HepG2 (cell line): ENCODE measurements around the gene ZNF547. TPM values are rescaled to one million over a fixed set of nuclear protein-coding genes. Genes with fewer than 3 reads are reported as not detected.

ENCODE experiments used
- AGO2 ChIP-seq: fragments of 200-400 bp; formaldehyde crosslinking; optimal IDR thresholded peaks from 2 replicates; pipeline ENCODE3; 2017; ENCODE audit warnings: mild to moderate bottlenecking, low read depth, low read length, moderate library complexity
- ATF6 ChIP-seq: sonication (generic); formaldehyde crosslinking; conservative IDR thresholded peaks from 2 replicates; pipeline ENCODE4 v1.4.0; 2020; ENCODE audit warnings: missing genetic modification reagents
- BRD4 ChIP-seq: sonication (generic); formaldehyde crosslinking; IDR thresholded peaks from 2 replicates; pipeline ENCODE4 v1.4.0; 2020; ENCODE audit warnings: missing genetic modification reagents
- CENPX ChIP-seq: sonication (generic); formaldehyde crosslinking; IDR thresholded peaks from 2 replicates; pipeline ENCODE4 v1.9.0; 2021; ENCODE audit warnings: mild to moderate bottlenecking, missing genetic modification reagents, moderate library complexity
- GTF2F1 ChIP-seq: fragments of 150-350 bp; IDR thresholded peaks from 2 replicates; pipeline ENCODE4 v1.6.1; 2014; ENCODE audit warnings: low read length
- HMGXB4 ChIP-seq, 2 experiments: sonication (generic) in 1 of 2; formaldehyde crosslinking in 1 of 2; IDR thresholded peaks; 2 replicates each; pipeline versions ENCODE4 v1.4.0 to v1.6.1; 2018 to 2020; ENCODE audit warnings: missing genetic modification reagents in 2 of 2, borderline replicate concordance in 1 of 2, low read depth in 1 of 2, mild to moderate bottlenecking in 1 of 2, missing biosample characterization in 1 of 2
- KDM5A ChIP-seq: fragments of 200-600 bp; sonication (generic); IDR thresholded peaks from 2 replicates; pipeline ENCODE4 v1.7.0; 2018; ENCODE audit warnings: antibody characterized with exemption, mild to moderate bottlenecking, low read length, borderline replicate concordance
- LCORL ChIP-seq, 2 experiments: fragments of 450-650 bp in 1 of 2; sonication (generic) in 1 of 2; formaldehyde crosslinking in 1 of 2; IDR thresholded peaks; 2 replicates each; pipeline versions ENCODE4 v1.5.0 to v1.6.1; 2017 to 2020; ENCODE audit warnings: antibody characterized with exemption in 1 of 2, missing genetic modification reagents in 1 of 2
- PHB2 ChIP-seq: fragments of 450-650 bp; IDR thresholded peaks from 2 replicates; pipeline ENCODE4 v1.6.1; 2018; ENCODE audit not compliant: partially characterized antibody
- PHF8 ChIP-seq: sonication (generic); formaldehyde crosslinking; IDR thresholded peaks from 2 replicates; pipeline ENCODE4 v1.5.0; 2020; ENCODE audit warnings: missing genetic modification reagents
- POGZ ChIP-seq: sonication (generic); formaldehyde crosslinking; IDR thresholded peaks from 2 replicates; pipeline ENCODE4 v1.4.0; 2020; ENCODE audit warnings: mild to moderate bottlenecking, missing genetic modification reagents
- SMAD1 ChIP-seq: sonication (generic); formaldehyde crosslinking; IDR thresholded peaks from 2 replicates; pipeline ENCODE4 v1.4.0; 2020; ENCODE audit warnings: missing genetic modification reagents, low read depth, mild to moderate bottlenecking, borderline replicate concordance
- SNAI1 ChIP-seq: sonication (generic); formaldehyde crosslinking; IDR thresholded peaks from 2 replicates; pipeline ENCODE4 v1.5.0; 2020; ENCODE audit warnings: mild to moderate bottlenecking, missing genetic modification reagents, borderline replicate concordance
- SNAPC5 ChIP-seq: sonication (generic); formaldehyde crosslinking; IDR thresholded peaks from 2 replicates; pipeline ENCODE4 v1.8.1; 2023; ENCODE audit warnings: mild to moderate bottlenecking, missing genetic modification reagents, borderline replicate concordance
- SOX13 ChIP-seq, 3 experiments: fragments of 450-650 bp in 1 of 3; sonication (generic) in 1 of 3; formaldehyde crosslinking in 1 of 3; IDR thresholded peaks in 2 of 3; conservative IDR thresholded peaks in 1 of 3; 2 replicates each; pipeline versions ENCODE4 v1.5.0 to v1.6.1; 2016 to 2020; ENCODE audit warnings: antibody characterized with exemption in 1 of 3, mild to moderate bottlenecking in 1 of 3, missing compliant biosample characterization in 1 of 3, missing genetic modification reagents in 1 of 3, moderate library complexity in 1 of 3
- SRSF9 ChIP-seq: fragments of 200-400 bp; formaldehyde crosslinking; IDR thresholded peaks from 2 replicates; pipeline ENCODE4 v1.6.1; 2018; ENCODE audit warnings: borderline replicate concordance, mild to moderate bottlenecking, low read depth, low read length; ENCODE audit not compliant: insufficient read depth, poor library complexity, severe bottlenecking
- TARDBP ChIP-seq: sonication (generic); formaldehyde crosslinking; IDR thresholded peaks from 2 replicates; pipeline ENCODE4 v1.8.0; 2022; ENCODE audit warnings: mild to moderate bottlenecking, missing genetic modification reagents
- TERF1 ChIP-seq: sonication (generic); formaldehyde crosslinking; IDR thresholded peaks from 2 replicates; pipeline ENCODE4 v1.8.0; 2022; ENCODE audit warnings: mild to moderate bottlenecking, missing genetic modification reagents, moderate library complexity
- ZBTB38 ChIP-seq: sonication (generic); formaldehyde crosslinking; IDR thresholded peaks from 2 replicates; pipeline ENCODE4 v1.5.1; 2020; ENCODE audit warnings: mild to moderate bottlenecking, missing genetic modification reagents
- ZNF749 ChIP-seq: sonication (generic); formaldehyde crosslinking; IDR thresholded peaks from 2 replicates; pipeline ENCODE4 v1.8.0; 2022; ENCODE audit warnings: mild to moderate bottlenecking, missing genetic modification reagents, moderate library complexity, borderline replicate concordance
- polyA plus RNA-seq, 8 experiments: library from polyadenylated mRNA; depleted of rRNA in 3 of 8; stranded (reverse) in 7 of 8; unstranded in 1 of 8; fragments of >200 nt; fragmentation: Illumina TruSeq in 4 of 8; extraction: Trizol in 4 of 8; gene quantifications; 2 replicates each; pipeline versions ENCODE4 v1.2.1 to v1.2.3, GENCODE V29; 2011 to 2016; ENCODE audit warnings: low read depth in 4 of 8, missing spikeins in 1 of 8, mixed read lengths in 1 of 8; ENCODE audit not compliant: insufficient read depth in 1 of 8
- total RNA-seq, 5 experiments: library from RNA; depleted of rRNA; stranded (reverse); fragments of >200 nt; fragmentation: Illumina TruSeq; extraction: Trizol; gene quantifications; 2 replicates each; pipeline ENCODE4 v1.2.3, GENCODE V29; 2016; ENCODE audit warnings: low read depth in 1 of 5

ZNF547 gene
- total and polyA plus RNA-seq, 2 of the 13 experiments (the other 11 are each of a cell fraction or from before 2014, with no cell fraction given) = 2.0 to 2.6 TPM

- no peak for TF ChIP-seq ATF6 (CRISPR knock-in tag)
- TF ChIP-seq ZNF749 (CRISPR knock-in tag) = no peak
- no peak for TF ChIP-seq PHB2
- peak; percentile 44 for TF ChIP-seq AGO2
- TF ChIP-seq SMAD1 (CRISPR knock-in tag) = no peak
- TF ChIP-seq SRSF9 = no peak
- TF ChIP-seq HMGXB4 (CRISPR knock-in tag; IDR thresholded peaks at IDR 0.05; ENCODE audit: borderline replicate concordance in 1 of 2, low read depth in 1 of 2) = peak; percentile 69 to 74; a peak in 2 of 4 replicates
- no peak for TF ChIP-seq TARDBP
- TF ChIP-seq TERF1 (CRISPR knock-in tag) = 0 out of 2 replicates have a peak, but pooled peaks have one; percentile 31
- no peak for TF ChIP-seq LCORL (IDR thresholded peaks at IDR 0.05)
- 0 out of 2 replicates have a peak, but pooled peaks have one; percentile 33 for TF ChIP-seq LCORL (CRISPR knock-in tag; IDR thresholded peaks at IDR 0.05)
- TF ChIP-seq SNAI1 (CRISPR knock-in tag) = no peak
- no peak for TF ChIP-seq CENPX (CRISPR knock-in tag)
- TF ChIP-seq POGZ = peak; percentile 89
- no peak for TF ChIP-seq GTF2F1
- no peak for TF ChIP-seq SNAPC5 (CRISPR knock-in tag)
- TF ChIP-seq SOX13 (IDR thresholded peaks at IDR 0.05) = no peak
- 0 out of 4 replicates have a peak, but pooled peaks of 1 of the 2 experiments have one; percentile 14 for TF ChIP-seq SOX13 (CRISPR knock-in tag; conservative IDR thresholded peaks at IDR 0.05 in 1 of 2, IDR thresholded peaks at IDR 0.05 in 1 of 2)
- TF ChIP-seq KDM5A = 0 out of 2 replicates have a peak, but pooled peaks have one; percentile 79
- TF ChIP-seq ZBTB38 = peak; percentile 48; the same call in 1 of the 2 replicates
- TF ChIP-seq BRD4 (CRISPR knock-in tag) = peak; percentile 27; the same call in 1 of the 2 replicates
- peak; percentile 94 for TF ChIP-seq PHF8 (CRISPR knock-in tag)
These were observed 42.9 kb upstream of the ZNF547 start, which contains the start of gene ZNF543 (continued) for GRCh38 chr19:57320180-57321084.
